Stimulated activated CD4-positive, alpha-beta T cell treated with anti-CD3 and anti-CD28 coated beads, Interleukin-2, amount 100 ng/mL, for 48 hours (primary cell): ENCODE data around the gene ZDHHC17.

Experiments
- DNase-seq, 2 donors: peaks; one replicate each; pipeline ENCODE4 v3.0.0-alpha.2; 2020

ZDHHC17 gene

GRCh38 chr12:76879710-76880518 lies 116.0 kb downstream of the ZDHHC17 start:
- DNase-seq = no peak

- DNase-seq = no peak
These were observed 116.7 kb downstream of the ZDHHC17 start for GRCh38 chr12:76880519-76881023.

- DNase-seq = no peak
These were observed 117.2 kb downstream of the ZDHHC17 start for GRCh38 chr12:76881142-76881541.

GRCh38 chr12:76882367-76882766 lies 118.5 kb downstream of the ZDHHC17 start:
- DNase-seq = no peak

- no peak for DNase-seq
These were observed 119.2 kb downstream of the ZDHHC17 start for GRCh38 chr12:76883151-76883550.

- no peak for DNase-seq
These were observed 119.9 kb downstream of the ZDHHC17 start for GRCh38 chr12:76883811-76884210.

- no peak for DNase-seq
These were observed 124.9 kb downstream of the ZDHHC17 start for GRCh38 chr12:76888775-76889174.

- peak; percentile 11 to 40 for DNase-seq
These were observed 126.5 kb downstream of the ZDHHC17 start for GRCh38 chr12:76890151-76891143.

GRCh38 chr12:76891609-76892008 lies 127.7 kb downstream of the ZDHHC17 start:
- no peak for DNase-seq

- DNase-seq = no peak
These were observed 131.9 kb downstream of the ZDHHC17 start for GRCh38 chr12:76895796-76896195.

- no peak for DNase-seq
These were observed 132.4 kb downstream of the ZDHHC17 start for GRCh38 chr12:76896274-76896673.

GRCh38 chr12:76898442-76898841 lies 134.5 kb downstream of the ZDHHC17 start:
- DNase-seq = no peak

GRCh38 chr12:76899522-76899921 lies 135.6 kb downstream of the ZDHHC17 start:
- DNase-seq = no peak

GRCh38 chr12:76901628-76902380 lies 137.9 kb downstream of the ZDHHC17 start:
- DNase-seq = no peak
